H1 (cell line): ENCODE data around the gene SLC25A12.

Experiments
- CEBPB ChIP-seq: IDR thresholded peaks from 2 replicates; pipeline ENCODE4 v1.6.1; 2012; ENCODE audit warnings: low read depth, low read length
- CTCF ChIP-seq, 3 experiments: IDR thresholded peaks; 1 replicate in 2 of 3; 2 replicates in 1 of 3; pipeline versions ENCODE4 v1.5.1 to v1.6.1; 2011; ENCODE audit warnings: low read length in 3 of 3, mild to moderate bottlenecking in 3 of 3, inconsistent platforms in 2 of 3, low read depth in 1 of 3, moderate library complexity in 1 of 3; ENCODE audit not compliant: insufficient read depth in 1 of 3; ENCODE audit errors: control extremely low read depth in 1 of 3
- EP300 ChIP-seq, 2 experiments: IDR thresholded peaks; 1 replicate in 1 of 2; 2 replicates in 1 of 2; pipeline ENCODE4 v1.6.1; 2011 to 2012; ENCODE audit warnings: low read depth in 2 of 2, low read length in 2 of 2, mild to moderate bottlenecking in 2 of 2, borderline replicate concordance in 1 of 2, inconsistent platforms in 1 of 2, moderate library complexity in 1 of 2
- RAD21 ChIP-seq, 2 experiments: IDR thresholded peaks in 1 of 2; conservative IDR thresholded peaks in 1 of 2; 2 replicates each; pipeline ENCODE4 v1.6.1; 2011; ENCODE audit warnings: low read depth in 2 of 2, low read length in 2 of 2, improper control_type of control experiment in 1 of 2, inconsistent platforms in 1 of 2, mild to moderate bottlenecking in 1 of 2, moderate library complexity in 1 of 2
- YY1 ChIP-seq: IDR thresholded peaks from 2 replicates; pipeline ENCODE4 v1.6.1; 2011; ENCODE audit warnings: low read depth, mild to moderate bottlenecking, low read length

GRCh38 chr2:171835386-171835785, 58.7 kb downstream of the SLC25A12 start:
- TF ChIP-seq EP300 (IDR thresholded peaks at IDR 0.05; ENCODE audit: borderline replicate concordance in 1 of 2, low read depth in 2 of 2, low read length in 2 of 2): no peak
- no peak for TF ChIP-seq YY1
- no peak for TF ChIP-seq CTCF (IDR thresholded peaks at IDR 0.05; ENCODE audit: control extremely low read depth in 1 of 3, insufficient read depth in 1 of 3, low read depth in 1 of 3, low read length in 3 of 3)
- no peak for TF ChIP-seq RAD21 (IDR thresholded peaks at IDR 0.05 in 1 of 2, conservative IDR thresholded peaks at IDR 0.05 in 1 of 2; ENCODE audit: low read depth in 2 of 2, low read length in 2 of 2)
- TF ChIP-seq CEBPB: no peak
